Naive thymus-derived CD8-positive, alpha-beta T cell (primary cell): ENCODE data around the gene PTPRM. TPM values are rescaled to one million over a fixed set of nuclear protein-coding genes. Genes with fewer than 3 reads are reported as not detected.

Experiments
- ATAC-seq, 2 donors: fragments of 150-1000 bp; cut with Tn5 transposase in 1 of 2; sonication (Bioruptor Pico), chemical (Tn5 transposase) in 1 of 2; 1 replicate in 1 of 2; 2 replicates in 1 of 2; pipeline ENCODE4 v1.10.0; 2021; ENCODE audit warnings: mild to moderate bottlenecking in 2 of 2, moderate library complexity in 2 of 2
- POLR2A ChIA-PET: fragments of 350-600 bp; sonication (Branson Sonifier 250); formaldehyde crosslinking; loops from one replicate; lab custom pipeline; 2021; ENCODE audit warnings: antibody characterized with exemption; lab: Charles Lee
- DNase-seq, 10 donors: peaks; one replicate each; pipeline versions ENCODE4 v3.0.0 to v3.0.0-alpha.2; 2020 to 2022
- H3K27ac Mint-ChIP-seq, 10 donors: one replicate each; pipeline ENCODE4 v1.8.0; 2020 to 2022; ENCODE audit warnings: mild to moderate bottlenecking in 10 of 10, mixed read lengths in 10 of 10, moderate library complexity in 4 of 10, inconsistent platforms in 1 of 10
- H3K27me3 Mint-ChIP-seq, 5 donors: one replicate each; pipeline ENCODE4 v1.8.0; 2021 to 2022; ENCODE audit warnings: mixed read lengths in 5 of 5
- H3K36me3 Mint-ChIP-seq, 3 donors: one replicate each; pipeline ENCODE4 v1.8.0; 2020 to 2022; ENCODE audit warnings: mixed read lengths in 3 of 3, mild to moderate bottlenecking in 2 of 3, inconsistent platforms in 1 of 3
- H3K4me1 Mint-ChIP-seq, 4 donors: one replicate each; pipeline ENCODE4 v1.8.0; 2021 to 2022; ENCODE audit warnings: mixed read lengths in 4 of 4
- H3K4me3 Mint-ChIP-seq, 10 donors: one replicate each; pipeline ENCODE4 v1.8.0; 2020 to 2022; ENCODE audit warnings: mild to moderate bottlenecking in 10 of 10, mixed read lengths in 10 of 10, moderate library complexity in 6 of 10, inconsistent platforms in 1 of 10
- H3K9me3 Mint-ChIP-seq, 9 donors: one replicate each; pipeline ENCODE4 v1.8.0; 2020 to 2022; ENCODE audit warnings: mixed read lengths in 9 of 9, mild to moderate bottlenecking in 3 of 9, inconsistent platforms in 1 of 9, moderate library complexity in 1 of 9
- polyA plus RNA-seq, 3 donors: library from polyadenylated mRNA; unstranded; fragments of 300-500 nt; fragmentation: Illumina TruSeq; gene quantifications; one replicate each; pipeline ENCODE4 v1.2.3, GENCODE V29; 2021
- total RNA-seq, 8 experiments: library from RNA in 2 of 8; stranded (reverse) in 2 of 8; gene quantifications; one replicate each; pipeline ENCODE4 v1.2.3 and lab custom pipeline; 2021 to 2026

The PTPRM gene
- total and polyA plus RNA-seq, 5 experiments from 2014 or later: 0.28 to 12.1 (median 0.52) TPM

GRCh38 chr18:8296886-8297616 lies 729.9 kb downstream of the PTPRM start:
- Mint-ChIP-seq H3K27me3 (peaks cover 0 to 3% (median 0%) of the 10 kb centered on the region in 5 donors), H3K9me3 (no peaks in the 10 kb centered on the region), H3K4me3 (no peak overlapping the region), H3K36me3 (no peaks in the 10 kb centered on the region), H3K4me1 (no peaks in the 10 kb centered on the region), H3K27ac (no peak overlapping the region)
- no peak for DNase-seq
- no peak for ATAC-seq
- POLR2A ChIA-PET: no interaction called here

- no peaks in the 10 kb centered on the region for H3K4me1 Mint-ChIP-seq
- peaks cover 0 to 3% (median 0%) of the 10 kb centered on the region in 5 donors for H3K27me3 Mint-ChIP-seq
- DNase-seq (no peak), ATAC-seq (no peak)
- no peak overlapping the region for H3K4me3 Mint-ChIP-seq
- no peaks in the 10 kb centered on the region for H3K9me3 Mint-ChIP-seq
- H3K27ac Mint-ChIP-seq: no peak overlapping the region
- H3K36me3 Mint-ChIP-seq: no peaks in the 10 kb centered on the region
- POLR2A ChIA-PET: no interaction called here
Measured at GRCh38 chr18:8298186-8298585, 731.1 kb downstream of the PTPRM start.

- POLR2A ChIA-PET: no interaction called here
- Mint-ChIP-seq H3K9me3 (no peaks in the 10 kb centered on the region), H3K27ac (no peak overlapping the region), H3K4me1 (no peaks in the 10 kb centered on the region), H3K27me3 (peaks cover 0 to 3% (median 0%) of the 10 kb centered on the region in 5 donors), H3K36me3 (no peaks in the 10 kb centered on the region), H3K4me3 (no peak overlapping the region)
- DNase-seq: no peak
- ATAC-seq: no peak
Measured at GRCh38 chr18:8299054-8299980, 732.2 kb downstream of the PTPRM start.

GRCh38 chr18:8300751-8301410 lies 733.8 kb downstream of the PTPRM start:
- no peak overlapping the region for H3K27ac Mint-ChIP-seq
- no peak for ATAC-seq
- H3K4me3 Mint-ChIP-seq: no peak overlapping the region
- H3K36me3 Mint-ChIP-seq: no peaks in the 10 kb centered on the region
- POLR2A ChIA-PET: no interaction called here
- no peak for DNase-seq
- no peaks in the 10 kb centered on the region for H3K4me1 Mint-ChIP-seq
- H3K9me3 Mint-ChIP-seq: no peaks in the 10 kb centered on the region
- H3K27me3 Mint-ChIP-seq: no peaks in the 10 kb centered on the region

GRCh38 chr18:8301427-8302172 lies 734.5 kb downstream of the PTPRM start:
- Mint-ChIP-seq H3K4me1 (no peaks in the 10 kb centered on the region), H3K9me3 (no peaks in the 10 kb centered on the region), H3K27ac (no peak overlapping the region), H3K27me3 (no peaks in the 10 kb centered on the region), H3K36me3 (no peaks in the 10 kb centered on the region), H3K4me3 (no peak overlapping the region)
- POLR2A ChIA-PET: no interaction called here
- no peak for ATAC-seq
- no peak for DNase-seq

- Mint-ChIP-seq H3K27me3 (no peaks in the 10 kb centered on the region), H3K27ac (no peak overlapping the region), H3K9me3 (no peaks in the 10 kb centered on the region), H3K36me3 (no peaks in the 10 kb centered on the region), H3K4me3 (no peak overlapping the region), H3K4me1 (no peaks in the 10 kb centered on the region)
- POLR2A ChIA-PET: no interaction called here
- no peak for DNase-seq
- no peak for ATAC-seq
Measured at GRCh38 chr18:8303151-8303755, 736.1 kb downstream of the PTPRM start.

- POLR2A ChIA-PET: no interaction called here
- Mint-ChIP-seq H3K27ac (no peak overlapping the region), H3K36me3 (no peaks in the 10 kb centered on the region), H3K4me3 (no peak overlapping the region), H3K9me3 (no peaks in the 10 kb centered on the region), H3K4me1 (no peaks in the 10 kb centered on the region), H3K27me3 (no peaks in the 10 kb centered on the region)
- DNase-seq (no peak), ATAC-seq (no peak)
Measured at GRCh38 chr18:8307960-8308359, 740.8 kb downstream of the PTPRM start.

- no peaks in the 10 kb centered on the region for H3K9me3 Mint-ChIP-seq
- ATAC-seq: no peak
- POLR2A ChIA-PET: no interaction called here
- no peaks in the 10 kb centered on the region for H3K27me3 Mint-ChIP-seq
- no peak overlapping the region for H3K4me3 Mint-ChIP-seq
- DNase-seq: no peak
- no peak overlapping the region for H3K27ac Mint-ChIP-seq
- no peaks in the 10 kb centered on the region for H3K4me1 Mint-ChIP-seq
- no peaks in the 10 kb centered on the region for H3K36me3 Mint-ChIP-seq
Measured at GRCh38 chr18:8313043-8313442, 745.9 kb downstream of the PTPRM start.

GRCh38 chr18:8314124-8314523 lies 747.0 kb downstream of the PTPRM start:
- H3K4me3 Mint-ChIP-seq: no peak overlapping the region
- DNase-seq: no peak
- H3K27me3 Mint-ChIP-seq: peaks cover 0 to under 1% (median 0%) of the 10 kb centered on the region in 5 donors
- H3K27ac Mint-ChIP-seq: no peak overlapping the region
- H3K4me1 Mint-ChIP-seq: no peaks in the 10 kb centered on the region
- no peaks in the 10 kb centered on the region for H3K36me3 Mint-ChIP-seq
- H3K9me3 Mint-ChIP-seq: no peaks in the 10 kb centered on the region
- POLR2A ChIA-PET: no interaction called here
- no peak for ATAC-seq

- no peak overlapping the region for H3K27ac Mint-ChIP-seq
- no peak overlapping the region for H3K4me3 Mint-ChIP-seq
- peaks cover 0 to 12% (median 3%) of the 10 kb centered on the region in 5 donors for H3K27me3 Mint-ChIP-seq
- H3K9me3 Mint-ChIP-seq: peaks cover 0 to 2% (median 0%) of the 10 kb centered on the region in 9 donors
- H3K36me3 Mint-ChIP-seq: no peaks in the 10 kb centered on the region
- DNase-seq: no peak
- H3K4me1 Mint-ChIP-seq: no peaks in the 10 kb centered on the region
- POLR2A ChIA-PET: no interaction called here
- no peak for ATAC-seq
Measured at GRCh38 chr18:8319798-8320489, 752.8 kb downstream of the PTPRM start.

GRCh38 chr18:8322486-8322885 lies 755.4 kb downstream of the PTPRM start:
- H3K27me3 Mint-ChIP-seq: peaks cover 0 to 12% (median 3%) of the 10 kb centered on the region in 5 donors
- POLR2A ChIA-PET: no interaction called here

More at GRCh38 chr18:8322486-8322885, 755.4 kb downstream of the PTPRM start:
- no peaks in the 10 kb centered on the region for H3K36me3 Mint-ChIP-seq
- no peak overlapping the region for H3K27ac Mint-ChIP-seq
- DNase-seq (no peak), ATAC-seq (no peak)
- peaks cover 0 to 4% (median 0%) of the 10 kb centered on the region in 9 donors for H3K9me3 Mint-ChIP-seq
- no peak overlapping the region for H3K4me3 Mint-ChIP-seq
- H3K4me1 Mint-ChIP-seq: no peaks in the 10 kb centered on the region
